Esophagus squamous epithelium (tissue), 5 donors: ENCODE results near the gene HDHD5. TPM values are rescaled to one million over a fixed set of nuclear protein-coding genes. Genes with fewer than 3 reads are reported as not detected.

Experiments used
- DNase-seq: peaks from one replicate; lab custom pipeline; 2025; lab: John Stamatoyannopoulos, UW
- H3K27ac ChIP-seq, 4 donors: fragments of 200-600 bp; sonication (generic); one replicate each; pipeline ENCODE4 v1.5.1; 2016 to 2019; ENCODE audit warnings: mild to moderate bottlenecking in 1 of 4
- H3K27me3 ChIP-seq, 4 donors: fragments of 200-600 bp; sonication (generic); 1 replicate in 3 of 4; 2 replicates in 1 of 4; pipeline versions ENCODE4 v1.5.1 to v1.6.0; 2017 to 2021; ENCODE audit warnings: antibody characterized with exemption in 1 of 4
- H3K36me3 ChIP-seq, 3 donors: fragments of 200-600 bp; sonication (generic); one replicate each; pipeline ENCODE4 v1.5.1; 2016 to 2019
- H3K4me1 ChIP-seq, 3 donors: fragments of 200-600 bp; sonication (generic); one replicate each; pipeline ENCODE4 v1.5.1; 2017 to 2019
- H3K4me3 ChIP-seq, 4 donors: fragments of 200-600 bp; sonication (generic); 1 replicate in 3 of 4; 2 replicates in 1 of 4; pipeline ENCODE4 v1.5.1; 2016 to 2019; ENCODE audit warnings: mild to moderate bottlenecking in 2 of 4, moderate library complexity in 1 of 4
- H3K9me3 ChIP-seq, 3 donors: fragments of 200-600 bp; sonication (generic); one replicate each; pipeline ENCODE4 v1.5.1; 2016 to 2019
- POLR2A ChIP-seq, 4 donors: fragments of 450-650 bp; IDR thresholded peaks; one replicate each; pipeline ENCODE4 v1.6.1; 2017; ENCODE audit warnings: antibody characterized with exemption in 4 of 4, mild to moderate bottlenecking in 4 of 4, moderate library complexity in 3 of 4
- WGBS, 2 donors: methylation state at CpG; one replicate each; pipeline ENCODE4 v1.1.5; 2018; 5-methylcytosine and 5-hydroxymethylcytosine counted together
- intact Hi-C: fragments of 100-400 bp; cut with DNase I; formaldehyde crosslinking; loops from one replicate; pipeline ENCODE4 v1.15.0; 2022
- total RNA-seq, 4 donors: library from RNA; depleted of rRNA; stranded (reverse); fragments of >200 nt; gene quantifications; one replicate each; pipeline ENCODE4 v1.1.0, GENCODE V29; 2016
- TF ChIP-seq, protein P1 (sequence below), 6 experiments: fragments of 450-650 bp in 4 of 6; fragments of 200-600 bp in 2 of 6; sonication (generic) in 2 of 6; IDR thresholded peaks; one replicate each; pipeline ENCODE4 v1.5.1; 2016 to 2019; ENCODE audit warnings: antibody characterized with exemption in 6 of 6, mild to moderate bottlenecking in 4 of 6, moderate library complexity in 4 of 6
- donor health status: DM: yes; HTN: yes; CAD: no.

The HDHD5 gene
- total RNA-seq, 4 donors from 2014 or later, result 23.2 to 40.4 (median 36.2) TPM

DNA sequence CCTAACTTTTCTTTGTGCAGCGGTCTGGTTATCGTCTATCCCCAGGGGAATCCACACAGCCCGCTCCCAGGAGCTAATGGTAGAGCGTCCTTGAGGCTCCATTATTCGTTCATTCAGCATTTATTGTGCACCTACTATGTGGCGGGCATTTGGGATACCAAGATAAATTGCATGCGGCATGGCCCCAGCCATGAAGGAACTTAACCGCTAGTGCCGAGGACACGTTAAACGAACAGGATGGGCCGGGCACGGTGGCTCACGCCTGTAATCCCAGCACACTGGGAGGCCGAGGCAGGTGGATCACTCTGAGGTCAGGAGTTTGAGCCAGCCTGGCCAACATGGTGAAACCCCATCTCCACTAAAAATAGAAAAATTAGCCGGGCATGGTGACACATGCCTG, 49.1 kb downstream of the HDHD5 start:
- TF ChIP-seq, protein P1, sequence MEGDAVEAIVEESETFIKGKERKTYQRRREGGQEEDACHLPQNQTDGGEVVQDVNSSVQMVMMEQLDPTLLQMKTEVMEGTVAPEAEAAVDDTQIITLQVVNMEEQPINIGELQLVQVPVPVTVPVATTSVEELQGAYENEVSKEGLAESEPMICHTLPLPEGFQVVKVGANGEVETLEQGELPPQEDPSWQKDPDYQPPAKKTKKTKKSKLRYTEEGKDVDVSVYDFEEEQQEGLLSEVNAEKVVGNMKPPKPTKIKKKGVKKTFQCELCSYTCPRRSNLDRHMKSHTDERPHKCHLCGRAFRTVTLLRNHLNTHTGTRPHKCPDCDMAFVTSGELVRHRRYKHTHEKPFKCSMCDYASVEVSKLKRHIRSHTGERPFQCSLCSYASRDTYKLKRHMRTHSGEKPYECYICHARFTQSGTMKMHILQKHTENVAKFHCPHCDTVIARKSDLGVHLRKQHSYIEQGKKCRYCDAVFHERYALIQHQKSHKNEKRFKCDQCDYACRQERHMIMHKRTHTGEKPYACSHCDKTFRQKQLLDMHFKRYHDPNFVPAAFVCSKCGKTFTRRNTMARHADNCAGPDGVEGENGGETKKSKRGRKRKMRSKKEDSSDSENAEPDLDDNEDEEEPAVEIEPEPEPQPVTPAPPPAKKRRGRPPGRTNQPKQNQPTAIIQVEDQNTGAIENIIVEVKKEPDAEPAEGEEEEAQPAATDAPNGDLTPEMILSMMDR (IDR thresholded peaks at IDR 0.05), result no peak
- no peak for TF ChIP-seq POLR2A (IDR thresholded peaks at IDR 0.05)
- DNase-seq, result no peak
- intact Hi-C loops, result no loop called here
- Histone ChIP-seq H3K4me1 (no peaks in the 10 kb centered on the region), H3K9me3 (no peaks in the 10 kb centered on the region), H3K36me3 (peaks cover 17 to 62% (median 19%) of the 10 kb centered on the region in 3 donors), H3K27me3 (no peaks in the 10 kb centered on the region), H3K27ac (no peak overlapping the region), H3K4me3 (no peak overlapping the region)
- whole genome bisulfite sequencing, 2 donors, result 87 to 95% methylated on average over 7 to 8 of the region's 16 CpGs

DNA sequence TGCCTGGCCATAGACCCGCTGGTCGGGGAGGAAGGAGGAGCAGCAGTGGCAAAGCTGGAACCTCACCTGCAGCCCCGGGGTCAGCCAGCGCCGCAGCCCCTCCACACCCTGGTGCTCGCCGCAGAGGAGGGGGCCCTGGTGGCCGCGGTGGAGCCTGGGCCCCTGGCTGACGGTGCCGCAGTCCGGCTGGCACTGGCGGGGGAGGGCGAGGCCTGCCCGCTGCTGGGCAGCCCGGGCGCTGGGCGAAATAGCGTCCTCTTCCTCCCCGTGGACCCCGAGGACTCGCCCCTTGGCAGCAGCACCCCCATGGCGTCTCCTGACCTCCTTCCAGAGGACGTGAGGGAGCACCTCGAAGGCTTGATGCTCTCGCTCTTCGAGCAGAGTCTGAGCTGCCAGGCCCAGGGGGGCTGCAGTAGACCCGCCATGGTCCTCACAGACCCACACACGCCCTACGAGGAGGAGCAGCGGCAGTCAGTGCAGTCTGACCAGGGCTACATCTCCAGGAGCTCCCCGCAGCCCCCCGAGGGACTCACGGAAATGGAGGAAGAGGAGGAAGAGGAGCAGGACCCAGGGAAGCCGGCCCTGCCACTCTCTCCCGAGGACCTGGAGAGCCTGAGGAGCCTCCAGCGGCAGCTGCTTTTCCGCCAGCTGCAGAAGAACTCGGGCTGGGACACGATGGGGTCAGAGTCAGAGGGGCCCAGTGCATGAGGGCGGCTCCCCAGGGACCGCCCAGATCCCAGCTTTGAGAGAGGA, 49.8 kb downstream of the HDHD5 start:
- Histone ChIP-seq H3K4me1 (no peaks in the 10 kb centered on the region), H3K27me3 (no peaks in the 10 kb centered on the region), H3K4me3 (no peak overlapping the region), H3K36me3 (peaks cover 17 to 69% (median 19%) of the 10 kb centered on the region in 3 donors), H3K27ac (no peak overlapping the region), H3K9me3 (no peaks in the 10 kb centered on the region)
- TF ChIP-seq, protein P1 (IDR thresholded peaks at IDR 0.05), result no peak
- TF ChIP-seq POLR2A (IDR thresholded peaks at IDR 0.05), result no peak
- intact Hi-C loops, result no loop called here
- 78 to 94% methylated on average over 6 to 12 of the region's 42 CpGs for WGBS, 2 donors
- DNase-seq, result no peak

DNA sequence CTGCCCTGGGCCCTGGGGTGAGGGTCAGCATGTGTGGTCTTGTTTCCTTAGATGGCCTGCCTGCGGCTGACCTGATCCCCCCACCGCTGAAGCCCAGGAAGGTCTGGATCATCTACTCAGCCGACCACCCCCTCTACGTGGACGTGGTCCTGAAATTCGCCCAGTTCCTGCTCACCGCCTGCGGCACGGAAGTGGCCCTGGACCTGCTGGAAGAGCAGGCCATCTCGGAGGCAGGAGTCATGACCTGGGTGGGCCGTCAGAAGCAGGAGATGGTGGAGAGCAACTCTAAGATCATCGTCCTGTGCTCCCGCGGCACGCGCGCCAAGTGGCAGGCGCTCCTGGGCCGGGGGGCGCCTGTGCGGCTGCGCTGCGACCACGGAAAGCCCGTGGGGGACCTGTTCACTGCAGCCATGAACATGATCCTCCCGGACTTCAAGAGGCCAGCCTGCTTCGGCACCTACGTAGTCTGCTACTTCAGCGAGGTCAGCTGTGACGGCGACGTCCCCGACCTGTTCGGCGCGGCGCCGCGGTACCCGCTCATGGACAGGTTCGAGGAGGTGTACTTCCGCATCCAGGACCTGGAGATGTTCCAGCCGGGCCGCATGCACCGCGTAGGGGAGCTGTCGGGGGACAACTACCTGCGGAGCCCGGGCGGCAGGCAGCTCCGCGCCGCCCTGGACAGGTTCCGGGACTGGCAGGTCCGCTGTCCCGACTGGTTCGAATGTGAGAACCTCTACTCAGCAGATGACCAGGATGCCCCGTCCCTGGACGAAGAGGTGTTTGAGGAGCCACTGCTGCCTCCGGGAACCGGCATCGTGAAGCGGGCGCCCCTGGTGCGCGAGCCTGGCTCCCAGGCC, 50.6 kb downstream of the HDHD5 start:
- H3K4me1 ChIP-seq, result no peaks in the 10 kb centered on the region
- intact Hi-C loops, result no loop called here
- no peak for TF ChIP-seq POLR2A (IDR thresholded peaks at IDR 0.05)

DNA sequence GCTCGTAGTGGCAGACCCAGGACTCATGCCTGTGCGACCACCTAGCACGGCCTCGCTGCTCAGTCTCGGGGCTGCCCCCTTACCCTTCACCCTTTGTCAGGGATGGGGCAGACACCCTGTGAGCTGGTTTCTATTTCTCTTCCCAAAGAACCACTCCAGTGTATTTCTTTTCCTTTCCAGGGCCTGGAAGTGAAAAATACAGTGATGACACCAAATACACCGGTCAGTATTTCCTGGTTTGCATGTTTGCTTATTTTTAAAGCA, 51.6 kb downstream of the HDHD5 start:
- Histone ChIP-seq H3K4me3 (no peak overlapping the region), H3K4me1 (no peaks in the 10 kb centered on the region), H3K36me3 (peaks cover 23 to 83% (median 24%) of the 10 kb centered on the region in 3 donors), H3K27ac (peak overlapping the region in 2 of 4 donors; percentile 13 to 32), H3K27me3 (no peaks in the 10 kb centered on the region), H3K9me3 (no peaks in the 10 kb centered on the region)
- WGBS, 2 donors, result 77 to 89% methylated on average over 6 of the region's 6 CpGs
- intact Hi-C loops, result no loop called here
- TF ChIP-seq POLR2A (IDR thresholded peaks at IDR 0.05), result no peak
- TF ChIP-seq, protein P1 (IDR thresholded peaks at IDR 0.05), result no peak
- DNase-seq, result no peak

More for the DNA sequence above, 50.6 kb downstream of the HDHD5 start:
- no peak for DNase-seq
- peaks cover 17 to 73% (median 19%) of the 10 kb centered on the region in 3 donors for H3K36me3 ChIP-seq
- H3K27ac ChIP-seq, result peak overlapping the region in 1 of 4 donors; percentile 13
- H3K9me3 ChIP-seq, result no peaks in the 10 kb centered on the region
- no peak overlapping the region for H3K4me3 ChIP-seq
- H3K27me3 ChIP-seq, result no peaks in the 10 kb centered on the region
- WGBS, 2 donors, result 94 to 99% methylated on average over 14 to 29 of the region's 66 CpGs

DNA sequence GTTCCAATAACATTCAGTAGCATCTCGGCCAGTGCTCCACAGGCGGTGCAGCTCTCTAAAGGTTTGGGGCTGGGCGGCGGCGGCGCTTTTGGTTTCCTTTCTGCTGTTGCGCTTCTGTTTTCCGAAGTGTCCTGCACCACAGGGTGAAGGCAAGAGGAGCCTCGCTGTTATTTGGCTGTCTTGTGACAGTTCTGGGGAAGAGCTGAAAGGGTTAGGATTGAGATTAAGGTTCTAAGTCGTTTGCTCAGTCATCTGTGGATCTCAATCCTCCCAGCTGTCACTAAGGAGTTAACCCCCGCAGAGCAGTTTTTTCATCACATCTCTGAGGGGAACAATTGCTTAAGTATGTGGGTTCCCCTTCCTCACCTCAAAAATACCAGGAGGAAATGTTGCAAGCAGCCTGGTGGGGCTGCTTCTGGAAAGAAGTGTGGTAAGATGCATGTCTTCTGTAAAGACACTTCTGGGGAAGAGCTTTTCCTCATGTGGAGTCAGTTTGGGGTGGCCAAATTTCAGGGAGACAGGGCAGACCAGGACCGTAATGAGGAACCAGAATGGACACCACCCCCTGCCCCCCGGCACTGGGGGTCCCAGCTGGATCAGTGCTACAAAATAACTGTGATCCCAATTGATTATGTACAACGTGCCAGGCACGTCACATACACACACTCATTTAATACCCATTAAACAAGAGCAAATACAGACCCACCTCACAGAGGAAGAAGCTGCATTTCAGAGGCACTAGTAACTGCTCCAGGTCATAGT, 52.1 kb downstream of the HDHD5 start:
- TF ChIP-seq, protein P1 (IDR thresholded peaks at IDR 0.05), result no peak
- no peak for TF ChIP-seq POLR2A (IDR thresholded peaks at IDR 0.05)
- H3K36me3 ChIP-seq, result peaks cover 26 to 88% (median 29%) of the 10 kb centered on the region in 3 donors
- H3K4me3 ChIP-seq, result no peak overlapping the region
- no peaks in the 10 kb centered on the region for H3K9me3 ChIP-seq
- WGBS, 2 donors, result 55 to 78% methylated on average over 14 to 15 of the region's 15 CpGs
- peaks cover 0 to 3% (median 0%) of the 10 kb centered on the region in 3 donors for H3K4me1 ChIP-seq
- H3K27me3 ChIP-seq, result no peaks in the 10 kb centered on the region
- DNase-seq, result no peak
- intact Hi-C loops, result no loop called here
- peak overlapping the region in 2 of 4 donors; percentile 17 to 37 for H3K27ac ChIP-seq
